BLaER1 (cell line): ENCODE data around the gene PHACTR3.

ENCODE experiments used
- H3K27ac ChIP-seq: shearing (Covaris generic); formaldehyde crosslinking; 2 replicates; pipeline ENCODE4 v1.8.1; 2022
- H3K27me3 ChIP-seq: shearing (Covaris generic); formaldehyde crosslinking; 2 replicates; pipeline ENCODE4 v1.8.1; 2022
- H3K36me3 ChIP-seq: shearing (Covaris generic); formaldehyde crosslinking; 2 replicates; pipeline ENCODE4 v1.8.1; 2022
- H3K4me1 ChIP-seq: shearing (Covaris generic); formaldehyde crosslinking; 2 replicates; pipeline ENCODE4 v1.8.1; 2022
- H3K4me2 ChIP-seq: shearing (Covaris generic); formaldehyde crosslinking; 2 replicates; pipeline ENCODE4 v1.8.1; 2022
- H3K4me3 ChIP-seq: shearing (Covaris generic); formaldehyde crosslinking; 2 replicates; pipeline ENCODE4 v1.8.1; 2022
- H3K9ac ChIP-seq: shearing (Covaris generic); formaldehyde crosslinking; 2 replicates; pipeline ENCODE4 v1.8.1; 2022
- H3K9me3 ChIP-seq: shearing (Covaris generic); formaldehyde crosslinking; 2 replicates; pipeline ENCODE4 v1.8.1; 2022
- H4K20me1 ChIP-seq: shearing (Covaris generic); formaldehyde crosslinking; 2 replicates; pipeline ENCODE4 v1.8.1; 2022
- Cebpa-rat ChIP-seq: shearing (Covaris generic); IDR thresholded peaks from 2 replicates; pipeline ENCODE4 v1.8.1; 2022

Gene PHACTR3

GRCh38 chr20:59603176-59603575 is 1.2 kb upstream of the PHACTR3 start:
- peaks cover 71% of the 10 kb centered on the region for H3K36me3 ChIP-seq
- no peaks in the 10 kb centered on the region for H3K27me3 ChIP-seq
- peak overlapping the region; percentile 59 for H3K4me3 ChIP-seq
- H3K9ac ChIP-seq = peak overlapping the region; percentile 68
- H3K4me2 ChIP-seq = peak overlapping the region; percentile 99
- no peak for TF ChIP-seq Cebpa-rat
- H3K4me1 ChIP-seq = peaks cover 94% of the 10 kb centered on the region
- H4K20me1 ChIP-seq = peaks cover 98% of the 10 kb centered on the region
- H3K27ac ChIP-seq = peak overlapping the region; percentile 96
- H3K9me3 ChIP-seq = no peaks in the 10 kb centered on the region

- Histone ChIP-seq H3K9ac (peak overlapping the region; percentile 76), H3K4me3 (peak overlapping the region; percentile 63), H4K20me1 (peaks cover 100% of the 10 kb centered on the region), H3K36me3 (peaks cover 69% of the 10 kb centered on the region), H3K4me1 (peaks cover 94% of the 10 kb centered on the region), H3K27me3 (no peaks in the 10 kb centered on the region), H3K9me3 (no peaks in the 10 kb centered on the region), H3K27ac (peak overlapping the region; percentile 87), H3K4me2 (peak overlapping the region; percentile 99)
- TF ChIP-seq Cebpa-rat = no peak
Observed at GRCh38 chr20:59604741-59605600, 631 bp downstream of the PHACTR3 start.

GRCh38 chr20:59605601-59606364 is 1.4 kb downstream of the PHACTR3 start:
- no peaks in the 10 kb centered on the region for H3K9me3 ChIP-seq
- H3K27me3 ChIP-seq = no peaks in the 10 kb centered on the region
- H3K36me3 ChIP-seq = peaks cover 71% of the 10 kb centered on the region
- H3K4me1 ChIP-seq = peaks cover 94% of the 10 kb centered on the region
- peak overlapping the region; percentile 76 for H3K9ac ChIP-seq
- TF ChIP-seq Cebpa-rat = no peak
- H3K4me2 ChIP-seq = peak overlapping the region; percentile 99
- H3K27ac ChIP-seq = peak overlapping the region; percentile 87
- H4K20me1 ChIP-seq = peaks cover 100% of the 10 kb centered on the region
- H3K4me3 ChIP-seq = peak overlapping the region; percentile 63

GRCh38 chr20:59606566-59606965 is 2.2 kb downstream of the PHACTR3 start:
- Histone ChIP-seq H3K27me3 (no peaks in the 10 kb centered on the region), H4K20me1 (peaks cover 100% of the 10 kb centered on the region)

GRCh38 chr20:59608396-59608795 is 4.1 kb downstream of the PHACTR3 start:
- Histone ChIP-seq H3K27ac (peak overlapping the region; percentile 64), H3K9ac (peak overlapping the region; percentile 55), H3K36me3 (peaks cover 78% of the 10 kb centered on the region), H3K9me3 (no peaks in the 10 kb centered on the region), H4K20me1 (peaks cover 100% of the 10 kb centered on the region), H3K4me2 (peak overlapping the region; percentile 99), H3K4me3 (peak overlapping the region; percentile 28; the same call in 1 of the 2 replicates), H3K4me1 (peaks cover 94% of the 10 kb centered on the region), H3K27me3 (no peaks in the 10 kb centered on the region)
- no peak for TF ChIP-seq Cebpa-rat

More at GRCh38 chr20:59606566-59606965, 2.2 kb downstream of the PHACTR3 start:
- no peaks in the 10 kb centered on the region for H3K9me3 ChIP-seq
- peaks cover 73% of the 10 kb centered on the region for H3K36me3 ChIP-seq
- no peak for TF ChIP-seq Cebpa-rat
- H3K27ac ChIP-seq = peak overlapping the region; percentile 42; the same call in 1 of the 2 replicates
- H3K9ac ChIP-seq = peak overlapping the region; percentile 49; the same call in 1 of the 2 replicates
- peaks cover 94% of the 10 kb centered on the region for H3K4me1 ChIP-seq
- H3K4me3 ChIP-seq = no peak overlapping the region
- H3K4me2 ChIP-seq = peak overlapping the region; percentile 99

GRCh38 chr20:59608871-59609270 is 4.5 kb downstream of the PHACTR3 start:
- no peaks in the 10 kb centered on the region for H3K27me3 ChIP-seq
- TF ChIP-seq Cebpa-rat = no peak

GRCh38 chr20:59611286-59611685 is 6.9 kb downstream of the PHACTR3 start:
- peaks cover 100% of the 10 kb centered on the region for H4K20me1 ChIP-seq
- H3K27ac ChIP-seq = peak overlapping the region; percentile 29; the same call in 1 of the 2 replicates
- no peak overlapping the region for H3K4me3 ChIP-seq
- H3K4me1 ChIP-seq = peaks cover 100% of the 10 kb centered on the region
- no peak for TF ChIP-seq Cebpa-rat
- peaks cover 96% of the 10 kb centered on the region for H3K36me3 ChIP-seq
- H3K9ac ChIP-seq = peak overlapping the region; percentile 40; the same call in 1 of the 2 replicates
- H3K4me2 ChIP-seq = peak overlapping the region; percentile 99
- no peaks in the 10 kb centered on the region for H3K27me3 ChIP-seq
- H3K9me3 ChIP-seq = no peaks in the 10 kb centered on the region

More at GRCh38 chr20:59608871-59609270, 4.5 kb downstream of the PHACTR3 start:
- H3K4me3 ChIP-seq = peak overlapping the region; percentile 28; the same call in 1 of the 2 replicates
- H3K36me3 ChIP-seq = peaks cover 81% of the 10 kb centered on the region
- H3K27ac ChIP-seq = peak overlapping the region; percentile 64
- peak overlapping the region; percentile 55 for H3K9ac ChIP-seq
- peaks cover 95% of the 10 kb centered on the region for H3K4me1 ChIP-seq
- no peaks in the 10 kb centered on the region for H3K9me3 ChIP-seq
- peak overlapping the region; percentile 99 for H3K4me2 ChIP-seq
- peaks cover 100% of the 10 kb centered on the region for H4K20me1 ChIP-seq

- Histone ChIP-seq H3K9ac (no peak overlapping the region; the same call in 1 of the 2 replicates), H3K4me1 (peaks cover 100% of the 10 kb centered on the region), H3K27ac (no peak overlapping the region), H3K9me3 (no peaks in the 10 kb centered on the region), H3K36me3 (peaks cover 94% of the 10 kb centered on the region), H3K4me3 (no peak overlapping the region), H4K20me1 (peaks cover 100% of the 10 kb centered on the region), H3K4me2 (peak overlapping the region; percentile 58), H3K27me3 (no peaks in the 10 kb centered on the region)
- TF ChIP-seq Cebpa-rat = no peak
Observed at GRCh38 chr20:59613861-59614260, 9.5 kb downstream of the PHACTR3 start.

- Histone ChIP-seq H3K36me3 (peaks cover 98% of the 10 kb centered on the region), H4K20me1 (peaks cover 100% of the 10 kb centered on the region), H3K4me2 (peak overlapping the region; percentile 58), H3K4me3 (no peak overlapping the region), H3K9ac (no peak overlapping the region), H3K4me1 (peaks cover 100% of the 10 kb centered on the region), H3K27ac (no peak overlapping the region), H3K27me3 (no peaks in the 10 kb centered on the region), H3K9me3 (no peaks in the 10 kb centered on the region)
- no peak for TF ChIP-seq Cebpa-rat
Observed at GRCh38 chr20:59614714-59615113, 10.4 kb downstream of the PHACTR3 start.
